GM18498 (cell line): ENCODE results near the gene CYBB.
"Not testable (repeated sequence)": the region's sequence is repeated elsewhere in the genome, so short reads cannot be mapped to it uniquely, and the experiment has no call there.

Source experiments
- ATAC-seq: cut with Tn5 transposase; IDR thresholded peaks from one replicate; pipeline ENCODE4 v1.9.1; 2021; ENCODE audit warnings: mild to moderate bottlenecking, moderate library complexity; ENCODE audit not compliant: unreplicated experiment

Gene CYBB

DNA sequence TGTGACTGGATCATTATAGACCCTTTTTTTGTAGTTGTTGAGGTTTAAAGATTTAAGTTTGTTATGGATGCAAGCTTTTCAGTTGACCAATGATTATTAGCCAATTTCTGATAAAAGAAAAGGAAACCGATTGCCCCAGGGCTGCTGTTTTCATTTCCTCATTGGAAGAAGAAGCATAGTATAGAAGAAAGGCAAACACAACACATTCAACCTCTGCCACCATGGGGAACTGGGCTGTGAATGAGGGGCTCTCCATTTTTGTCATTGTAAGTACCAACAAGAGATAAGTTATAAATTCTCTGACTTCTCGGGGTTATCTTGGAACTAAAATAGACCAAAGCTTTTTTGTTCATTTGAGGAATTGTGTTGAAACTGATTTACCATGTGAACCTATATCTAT is at the start of gene CYBB:
TSS of gene CYBB (plus strand) at position 203 of the 400 bp plus-strand sequence. CDS start at position 222, 19 bp downstream.
- no peak for ATAC-seq

DNA sequence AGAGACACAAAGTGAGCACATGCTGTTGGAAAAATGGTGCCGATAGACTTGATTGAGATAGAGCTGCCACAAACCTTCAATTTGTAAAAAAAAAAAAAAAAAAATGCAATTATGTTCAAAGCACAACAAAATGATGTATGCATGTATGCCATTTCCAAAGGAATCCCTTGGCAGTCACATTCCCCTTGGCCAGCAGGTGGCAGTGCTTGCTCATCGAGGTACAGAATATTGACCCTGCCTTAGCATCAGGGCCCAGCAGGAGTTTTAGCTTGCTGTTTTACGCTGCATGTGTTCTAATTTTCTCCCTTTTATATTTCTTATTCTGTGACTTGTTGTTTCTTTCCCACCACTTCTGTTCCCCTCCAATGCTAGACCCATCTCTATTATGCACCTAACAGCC is 34.5 kb upstream of the CYBB start:
- peak; percentile 46 for ATAC-seq

DNA sequence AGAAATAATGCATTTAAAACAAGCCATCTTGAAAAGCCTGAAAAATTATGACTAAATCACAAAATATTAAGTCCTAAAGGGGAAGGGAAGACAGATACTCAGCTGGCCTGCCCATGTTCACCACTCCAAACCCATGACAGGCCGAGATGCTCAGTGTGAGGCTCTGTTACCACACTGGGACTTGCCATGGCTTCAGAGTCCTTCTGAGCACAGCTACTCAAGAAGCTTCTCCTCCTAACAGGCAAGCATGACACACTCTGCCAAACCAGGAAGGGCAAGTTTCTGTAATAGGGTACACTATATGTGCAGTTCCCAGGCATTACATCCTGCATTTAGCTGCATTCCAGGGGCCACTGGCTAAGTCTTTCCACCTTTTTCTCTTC is 34.0 kb upstream of the CYBB start:
- ATAC-seq: peak; percentile 28

DNA sequence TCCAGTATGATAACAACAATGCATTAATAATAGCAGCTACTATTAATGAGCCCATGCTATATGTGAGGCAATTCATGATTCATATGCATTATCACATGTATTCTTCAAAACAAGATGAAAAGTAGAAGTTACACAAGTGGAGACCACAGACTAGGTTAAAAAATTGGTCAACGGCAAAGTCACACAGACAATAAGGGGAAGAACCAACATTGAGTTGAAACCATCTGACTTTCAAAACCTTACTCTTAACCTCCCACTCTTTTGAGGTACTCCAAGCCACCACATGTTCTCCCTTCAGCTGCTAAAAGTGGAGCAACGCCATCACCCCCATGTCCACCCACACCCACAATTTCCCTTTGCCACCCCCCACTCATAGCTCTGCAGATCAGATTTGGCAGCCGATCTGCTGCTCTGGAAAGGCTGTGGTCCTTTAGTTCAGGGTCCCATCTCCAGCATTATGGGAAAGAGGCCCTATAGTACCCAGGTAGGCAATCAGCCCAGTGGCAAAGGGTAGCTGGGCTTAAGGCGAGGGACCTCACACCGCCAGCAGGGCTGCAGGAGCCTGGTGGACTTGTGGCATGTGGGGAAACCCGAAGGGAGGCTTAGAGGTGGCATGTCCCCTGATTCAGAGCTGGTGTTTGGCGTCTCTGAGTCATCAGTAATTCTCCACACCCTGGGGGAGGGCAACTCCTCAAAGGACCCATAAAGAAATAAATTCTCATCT is 33.5 kb upstream of the CYBB start:
- ATAC-seq: peak; percentile 87

DNA sequence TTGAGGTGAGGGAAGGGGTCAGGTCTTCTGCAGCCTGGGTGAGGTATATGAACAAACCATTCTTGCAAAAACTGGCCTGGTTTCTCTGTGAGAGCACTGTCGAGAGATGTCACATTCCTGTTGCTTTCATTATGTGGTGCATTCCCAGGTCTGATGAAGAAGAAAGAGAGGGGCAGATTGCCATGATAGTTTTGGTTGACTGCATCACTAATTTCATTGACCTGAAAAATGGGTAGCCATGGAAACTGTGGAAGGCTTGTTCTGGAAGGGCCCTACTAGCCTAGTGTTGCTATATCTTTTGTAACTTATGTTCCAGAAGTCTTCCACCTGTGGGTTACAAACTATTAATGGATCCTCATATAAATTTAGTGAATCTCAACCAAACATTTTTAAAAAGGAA is 32.9 kb upstream of the CYBB start:
- no peak for ATAC-seq

DNA sequence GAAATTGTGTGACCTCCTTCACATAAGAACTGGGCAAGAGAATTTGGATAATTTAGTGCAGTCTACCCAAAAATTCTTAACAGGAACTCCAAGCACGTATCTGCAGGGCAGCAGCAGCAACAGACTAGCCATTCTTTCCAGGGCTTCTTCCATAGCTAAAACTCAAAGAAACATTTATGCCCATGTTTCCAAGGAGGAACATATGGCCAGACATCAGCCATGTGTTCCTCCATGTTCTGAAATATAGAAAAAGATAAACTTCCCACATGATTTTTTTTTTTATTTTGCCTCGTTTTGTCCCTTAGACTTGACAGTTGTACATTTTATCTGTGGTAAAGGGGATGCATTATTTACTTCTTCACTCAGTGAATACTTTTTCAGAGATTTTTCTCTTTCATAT is 27.6 kb upstream of the CYBB start:
- no peak for ATAC-seq

DNA sequence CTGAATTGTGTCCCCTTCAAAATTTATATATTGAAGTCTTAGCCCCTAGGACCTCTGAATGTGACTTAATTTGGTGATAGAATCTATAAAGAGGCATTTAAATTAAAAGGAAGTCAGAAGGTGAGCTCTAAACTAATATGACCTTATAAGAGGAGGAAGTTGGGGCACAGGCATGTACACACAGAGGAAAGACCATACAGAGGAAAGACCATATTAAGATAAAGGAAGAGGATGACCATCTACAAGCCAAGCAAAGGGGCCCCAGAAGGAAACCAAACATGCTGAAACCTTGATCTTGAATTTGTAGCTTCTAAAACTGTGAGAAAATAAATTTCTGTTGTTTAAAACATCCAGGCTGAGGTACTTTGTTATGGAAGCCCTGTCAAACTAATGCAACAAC is 26.9 kb upstream of the CYBB start:
- no peak for ATAC-seq

DNA sequence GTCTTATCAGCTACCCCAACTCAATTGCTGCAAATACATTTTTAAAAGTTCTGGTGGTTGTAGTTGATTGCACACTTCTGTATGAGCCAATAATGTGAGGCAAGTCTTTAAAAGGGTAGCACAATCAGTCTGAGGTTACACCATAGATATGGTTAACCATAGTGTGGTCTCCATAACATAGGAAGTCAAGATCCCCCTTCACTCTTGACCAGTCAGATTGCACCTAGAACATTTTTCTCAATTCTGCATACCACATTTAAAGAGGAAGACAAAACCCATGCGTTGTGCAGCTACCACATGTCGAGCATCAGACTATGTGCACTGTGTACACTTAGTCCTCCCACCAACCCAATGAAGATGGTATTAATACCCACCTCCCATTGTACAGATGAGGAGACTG is 26.5 kb upstream of the CYBB start:
- ATAC-seq: no peak

DNA sequence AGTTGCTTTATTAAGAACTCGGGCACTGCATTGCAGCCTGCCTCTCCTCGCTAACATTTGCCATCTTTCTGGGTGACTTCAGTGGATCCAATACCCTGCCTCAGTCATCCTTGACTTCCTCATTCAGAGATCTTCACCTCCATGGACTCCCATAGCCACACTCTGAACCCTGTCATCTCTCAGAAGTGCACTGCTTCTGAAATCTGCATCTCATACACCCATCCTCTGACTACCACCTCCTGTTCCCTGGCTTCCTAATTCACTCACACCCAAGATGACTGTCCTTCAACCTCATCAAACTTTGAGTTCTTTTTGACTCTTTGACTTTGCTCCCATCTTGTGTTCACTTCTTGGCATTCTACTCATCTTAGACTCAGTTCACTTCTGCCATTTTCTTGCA is 25.3 kb upstream of the CYBB start:
- peak; percentile 22 for ATAC-seq

DNA sequence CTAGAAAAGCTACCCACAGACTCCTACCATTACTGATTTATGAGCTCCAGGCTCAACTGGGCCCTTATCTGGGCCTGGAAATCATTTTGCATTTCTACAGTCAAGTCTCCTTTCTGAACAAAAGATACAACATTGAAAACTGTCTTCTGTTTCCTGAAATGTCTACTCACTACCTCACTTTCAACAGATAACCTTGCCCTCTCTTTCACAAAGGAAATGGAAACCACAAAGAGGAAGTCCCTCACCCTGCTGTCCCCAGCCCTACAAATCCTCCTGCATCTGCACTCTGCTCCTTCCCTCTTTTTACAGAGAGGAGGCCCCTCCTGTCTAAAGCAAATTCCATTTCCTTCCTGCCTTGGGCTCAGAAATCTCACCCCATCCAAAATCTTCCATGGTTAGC is 24.8 kb upstream of the CYBB start:
- peak; percentile 96 for ATAC-seq

DNA sequence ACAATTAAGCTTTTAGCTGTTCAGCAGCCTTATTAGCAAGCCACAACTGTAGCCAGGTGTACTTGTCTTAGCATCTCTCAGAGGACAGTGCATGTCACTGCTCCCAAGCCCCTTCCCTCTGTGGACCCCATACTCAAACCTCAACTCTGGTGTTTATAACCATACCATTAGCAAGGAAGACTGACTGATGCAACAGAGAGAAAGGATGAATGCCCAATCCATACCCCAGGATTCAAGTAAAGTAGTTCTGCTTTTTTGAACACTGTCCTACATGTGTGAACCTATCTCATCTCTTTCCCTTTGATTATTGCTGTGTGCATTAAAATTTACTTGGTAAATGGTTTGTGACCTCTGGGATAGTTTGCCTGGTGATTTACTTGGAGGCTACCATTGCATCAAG is 22.8 kb upstream of the CYBB start:
- ATAC-seq: no peak

DNA sequence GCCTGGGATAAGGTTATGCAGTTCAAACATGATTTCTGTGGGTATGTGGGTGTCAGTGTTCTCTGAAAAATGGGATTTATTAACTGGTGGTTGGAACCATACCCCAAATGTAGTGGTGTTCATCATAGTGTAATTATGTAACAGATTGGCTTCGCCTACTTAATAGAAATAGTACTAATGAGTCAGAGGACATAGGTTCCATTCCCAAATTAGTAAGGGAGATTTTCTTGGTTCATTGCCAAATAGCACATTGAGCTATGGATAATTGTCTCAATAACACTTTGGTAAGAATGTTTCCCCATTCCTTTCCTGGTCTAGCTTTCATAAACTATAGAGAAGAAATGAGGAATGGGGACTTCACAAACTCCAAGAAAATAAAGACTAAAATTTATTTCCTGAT is 20.5 kb upstream of the CYBB start:
- ATAC-seq: no peak

DNA sequence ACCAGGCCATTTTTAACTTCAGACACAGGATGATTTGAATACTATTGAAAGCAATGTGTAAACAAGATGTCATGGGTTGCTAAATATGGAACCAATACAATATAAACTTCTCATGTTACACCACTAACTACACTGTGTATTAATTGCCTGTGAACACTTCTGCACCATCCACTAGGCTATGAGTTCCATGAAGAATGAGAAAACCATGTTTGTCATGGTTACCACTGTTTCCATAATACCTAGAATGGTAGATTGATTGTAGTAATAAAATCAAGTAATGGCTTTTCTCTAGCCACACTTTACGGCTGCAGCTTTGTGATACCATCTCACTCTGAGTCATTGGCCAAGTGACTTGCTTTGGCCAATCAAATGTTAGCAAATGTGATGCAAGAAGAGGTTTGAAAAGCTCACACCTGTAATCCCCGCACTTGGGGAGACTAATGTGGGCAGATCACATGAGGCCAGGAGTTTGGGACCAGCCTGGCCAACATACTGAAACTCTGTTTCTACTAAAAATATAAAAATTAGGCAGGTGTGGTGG is 19.9 kb upstream of the CYBB start:
- ATAC-seq: no peak

DNA sequence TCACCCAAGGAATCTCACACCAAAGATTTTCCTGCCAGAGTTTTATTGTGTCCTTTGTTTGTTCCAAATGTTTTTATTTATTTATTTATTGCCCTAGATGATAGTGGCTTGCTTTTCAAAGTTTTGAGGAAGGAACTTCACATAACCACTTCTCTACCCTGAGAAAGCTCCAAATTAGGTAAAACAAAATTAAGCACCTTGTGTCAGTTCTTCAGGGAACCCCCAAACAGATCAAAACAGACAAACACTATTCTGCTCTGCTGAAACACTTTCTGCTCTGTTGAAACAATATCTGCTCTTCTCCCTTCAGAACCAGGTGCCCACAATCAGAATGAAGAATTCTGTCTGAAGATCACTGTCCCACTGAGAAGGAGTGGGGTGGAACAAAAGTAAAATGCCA is 16.5 kb upstream of the CYBB start:
- no peak for ATAC-seq

DNA sequence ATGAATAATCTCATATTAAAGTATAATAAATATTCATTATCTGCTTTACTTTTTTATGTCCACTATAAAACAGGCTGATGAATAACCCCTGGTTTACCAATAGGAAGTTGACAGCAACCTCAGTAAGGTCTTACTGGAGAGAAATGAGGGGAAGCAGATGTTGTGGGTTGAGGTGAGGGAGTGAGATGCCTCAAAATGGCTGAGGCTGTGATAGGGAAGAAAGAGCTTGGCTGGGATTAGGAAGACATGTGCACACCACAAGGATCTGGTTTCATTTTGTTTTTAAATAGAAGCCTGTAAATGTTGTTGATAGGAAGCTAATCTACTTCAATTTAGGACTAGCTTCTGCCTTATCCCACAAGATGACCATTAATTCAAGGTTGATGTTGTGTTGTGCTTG is 14.4 kb upstream of the CYBB start:
- no peak for ATAC-seq

DNA sequence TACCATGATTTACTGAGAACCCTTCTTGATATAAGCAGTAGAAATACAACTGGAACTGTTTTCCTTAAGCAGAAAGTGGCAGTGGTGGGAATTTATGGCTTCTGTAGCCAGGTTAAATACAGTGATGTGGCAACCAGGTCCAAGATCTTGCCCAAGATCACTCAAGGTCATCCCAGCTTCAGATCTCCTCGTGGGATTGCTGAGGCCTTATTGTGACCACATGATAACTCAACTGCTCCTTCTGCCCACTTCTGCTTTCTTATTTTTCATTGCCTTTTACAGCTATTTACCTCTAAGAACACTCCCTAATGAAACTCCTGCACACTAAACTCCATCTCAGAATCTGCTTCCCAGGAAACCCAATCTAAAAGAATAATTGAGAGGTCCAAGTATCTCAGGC is 12.4 kb upstream of the CYBB start:
- no peak for ATAC-seq

DNA sequence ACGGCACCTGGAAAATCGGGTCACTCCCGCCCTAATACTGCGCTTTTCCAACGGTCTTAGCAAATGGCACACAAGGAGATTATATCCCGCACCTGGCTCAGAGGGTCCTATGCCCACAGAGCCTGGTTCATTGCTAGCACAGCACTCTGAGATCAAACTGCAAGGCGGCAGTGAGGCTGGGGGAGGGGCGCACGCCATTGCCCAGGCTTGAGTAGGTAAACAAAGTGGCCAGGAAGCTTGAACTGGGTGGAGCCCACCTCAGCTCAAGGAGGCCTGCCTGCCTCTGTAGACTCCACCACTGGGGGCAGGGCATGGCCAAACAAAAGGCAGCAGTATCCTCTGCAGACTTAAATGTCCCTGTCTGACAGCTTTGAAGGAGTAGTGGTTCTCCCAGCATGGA is 11.0 kb upstream of the CYBB start:
- not testable (repeated sequence) for ATAC-seq

DNA sequence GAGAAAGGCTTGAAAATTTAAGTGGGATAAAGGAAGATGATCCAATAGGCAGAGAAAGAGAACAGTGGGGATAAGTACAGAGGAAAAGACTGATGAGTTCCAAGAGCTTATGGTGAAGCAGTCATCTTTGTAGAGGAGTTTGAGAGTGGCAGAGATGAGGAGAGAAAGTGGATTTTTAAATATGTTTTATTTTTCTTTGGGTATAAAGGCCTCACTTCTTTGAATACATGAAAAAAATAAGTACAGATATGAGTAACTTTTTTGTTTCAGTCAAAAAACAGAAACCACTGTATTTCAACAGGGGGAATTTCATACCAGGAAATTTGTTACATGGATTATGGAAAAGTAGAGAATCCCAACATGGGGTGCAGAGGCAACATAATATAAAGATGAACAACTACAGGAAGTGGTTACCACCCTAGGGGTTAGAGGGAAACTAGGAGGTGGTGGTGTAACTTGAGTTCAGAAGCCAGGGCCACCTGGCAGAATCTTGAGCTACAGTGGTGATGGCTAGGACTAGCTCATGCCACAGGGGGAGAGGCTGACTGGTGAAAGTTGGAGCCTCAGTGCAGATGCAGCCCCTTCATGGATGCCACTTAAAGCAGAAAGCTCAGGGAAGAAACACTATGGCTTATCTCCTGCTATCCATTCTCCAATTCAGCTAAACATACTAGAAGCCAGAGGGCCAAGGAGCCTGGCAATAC is 3.4 kb upstream of the CYBB start:
- ATAC-seq: peak; percentile 81

DNA sequence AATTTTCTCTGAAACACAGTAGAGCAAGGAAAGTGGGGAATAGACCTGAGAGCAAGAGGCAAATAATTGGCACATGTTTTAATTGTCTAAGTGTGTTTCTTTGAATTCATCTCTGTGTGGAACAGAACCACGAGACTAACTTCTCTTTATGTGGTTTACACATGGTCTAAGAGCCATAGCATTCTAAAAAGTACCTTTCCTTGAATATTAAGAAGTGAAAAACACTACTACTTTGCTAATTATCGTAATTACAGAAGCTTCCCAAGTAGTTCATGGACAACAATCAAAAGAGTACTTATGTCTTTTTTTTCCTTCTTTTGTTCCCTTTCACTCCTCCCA is 2.9 kb upstream of the CYBB start:
- ATAC-seq: peak; percentile 32

DNA sequence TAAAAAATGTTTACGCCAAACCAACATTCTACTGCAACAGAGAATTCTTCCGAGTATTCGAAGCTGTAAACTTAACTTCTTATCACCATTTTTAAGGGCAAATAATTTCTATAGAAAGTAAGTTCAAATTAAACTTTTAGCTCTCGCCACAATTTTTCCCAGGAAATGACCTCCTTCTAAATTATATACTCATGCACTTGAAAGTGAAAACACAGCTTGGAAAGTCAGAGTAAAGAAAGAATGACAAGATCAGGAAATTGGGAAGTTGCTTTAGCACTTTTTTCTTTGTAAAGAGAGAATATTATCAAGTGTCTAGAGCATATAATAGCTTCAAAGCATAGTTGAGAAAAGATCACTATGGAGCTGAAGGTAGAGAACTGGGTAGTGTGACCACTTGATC is 1.2 kb downstream of the CYBB start:
- peak; percentile 1 for ATAC-seq

DNA sequence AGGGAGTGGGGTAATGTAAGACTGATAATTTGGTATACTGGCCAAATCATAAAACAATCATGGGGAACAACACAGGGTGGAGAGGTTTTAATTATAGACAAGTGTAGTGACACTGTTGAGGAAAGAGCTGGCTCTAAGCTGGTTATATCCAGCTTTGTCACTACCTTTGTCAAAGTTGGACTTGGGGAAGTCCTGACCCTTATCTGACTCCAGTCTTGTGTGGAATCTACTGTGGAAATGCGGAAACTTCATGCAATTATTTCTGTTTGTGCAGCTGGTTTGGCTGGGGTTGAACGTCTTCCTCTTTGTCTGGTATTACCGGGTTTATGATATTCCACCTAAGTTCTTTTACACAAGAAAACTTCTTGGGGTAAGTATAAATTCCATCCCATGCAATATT is 2.0 kb downstream of the CYBB start:
- no peak for ATAC-seq

DNA sequence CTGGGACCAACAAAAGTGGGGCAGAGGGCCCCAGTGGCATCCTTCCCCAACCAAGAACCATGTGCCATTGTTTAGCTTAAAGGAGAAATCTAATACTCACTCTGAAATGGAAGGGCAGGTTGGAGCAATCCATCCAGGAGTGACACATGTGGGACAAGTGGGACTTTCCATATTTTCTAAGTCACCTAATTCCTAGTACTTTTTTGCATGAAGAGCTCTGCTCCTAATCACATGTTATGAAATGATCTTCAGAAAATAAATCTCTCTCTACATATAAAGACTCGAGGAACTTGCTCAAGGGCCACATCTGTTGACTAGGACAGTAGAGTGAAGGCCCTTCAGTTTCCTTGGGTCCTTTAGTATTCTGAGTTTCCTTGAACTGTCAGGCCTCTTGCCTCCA is 2.5 kb downstream of the CYBB start:
- no peak for ATAC-seq

DNA sequence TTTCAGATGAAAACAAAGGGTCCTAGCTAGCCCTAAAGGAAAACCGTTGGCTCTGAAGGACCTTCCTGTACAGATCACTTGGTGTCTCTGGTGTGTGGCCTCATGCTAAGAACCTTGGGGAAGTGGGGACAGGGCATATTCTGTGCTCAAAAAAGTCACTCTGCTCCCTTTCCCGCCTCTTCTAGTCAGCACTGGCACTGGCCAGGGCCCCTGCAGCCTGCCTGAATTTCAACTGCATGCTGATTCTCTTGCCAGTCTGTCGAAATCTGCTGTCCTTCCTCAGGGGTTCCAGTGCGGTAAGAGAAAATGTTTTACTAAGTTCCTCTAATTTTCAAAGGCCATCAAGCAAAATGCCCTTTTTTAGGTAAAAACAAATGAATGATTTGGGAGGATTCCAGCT is 3.4 kb downstream of the CYBB start:
- no peak for ATAC-seq
